ENCODE measurements around the gene VMP1. TPM values are rescaled to one million over a fixed set of nuclear protein-coding genes. Genes with fewer than 3 reads are reported as not detected.
"Not testable (repeated sequence)": the region's sequence is repeated elsewhere in the genome, so short reads cannot be mapped to it uniquely, and the experiment has no call there.

Gene VMP1
- total RNA-seq, 1 donor from 2014 or later, result 320 TPM

DNA sequence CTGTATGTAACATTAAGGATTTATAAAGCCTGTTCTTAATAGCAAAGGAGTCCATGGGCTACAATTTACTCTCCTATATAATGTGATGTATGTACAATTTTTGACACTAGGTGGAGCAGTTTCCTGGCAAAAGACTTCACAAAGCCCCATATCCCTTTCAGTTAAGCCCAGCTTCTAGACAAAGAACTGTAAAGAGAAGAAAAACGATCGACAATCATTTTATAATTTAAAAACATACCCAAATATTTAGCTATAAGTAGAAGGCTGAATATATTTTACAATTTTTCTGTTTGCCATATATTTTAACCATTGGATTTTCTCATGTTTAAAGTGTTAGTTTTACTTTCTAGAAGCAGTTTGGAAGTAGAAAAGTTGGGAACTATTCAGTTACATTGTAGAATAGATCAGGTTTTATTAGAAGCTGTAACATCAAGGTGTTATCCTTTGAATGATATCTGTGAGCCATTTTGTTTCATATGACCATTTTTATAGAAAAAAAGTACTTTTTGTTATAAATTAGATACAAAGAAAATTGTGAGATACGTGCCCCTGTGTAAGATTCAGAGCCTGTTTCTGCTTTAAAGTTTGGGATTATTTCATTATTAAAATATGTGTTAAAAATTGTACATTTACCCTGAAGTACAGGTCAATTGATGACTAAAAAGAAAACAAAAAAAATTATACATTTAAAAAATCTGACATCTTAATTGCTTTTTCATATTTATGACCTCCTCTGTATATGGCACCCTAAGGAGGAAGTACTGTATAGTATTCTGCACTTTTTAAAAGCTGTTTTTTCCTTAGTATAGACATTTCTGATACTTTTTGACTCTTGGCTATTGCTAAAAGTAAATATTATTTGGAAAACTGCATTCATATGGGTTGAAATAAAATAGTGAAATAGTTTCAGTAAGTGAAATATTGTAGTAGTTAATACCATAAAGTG, 46.3 kb downstream of the VMP1 start:
- intact Hi-C loops (cut with micrococcal nuclease), result loop anchor here (1.0 kb wide), 5 partner anchors 9 to 106 kb away; no protein-coding TSS in a partner anchor

DNA sequence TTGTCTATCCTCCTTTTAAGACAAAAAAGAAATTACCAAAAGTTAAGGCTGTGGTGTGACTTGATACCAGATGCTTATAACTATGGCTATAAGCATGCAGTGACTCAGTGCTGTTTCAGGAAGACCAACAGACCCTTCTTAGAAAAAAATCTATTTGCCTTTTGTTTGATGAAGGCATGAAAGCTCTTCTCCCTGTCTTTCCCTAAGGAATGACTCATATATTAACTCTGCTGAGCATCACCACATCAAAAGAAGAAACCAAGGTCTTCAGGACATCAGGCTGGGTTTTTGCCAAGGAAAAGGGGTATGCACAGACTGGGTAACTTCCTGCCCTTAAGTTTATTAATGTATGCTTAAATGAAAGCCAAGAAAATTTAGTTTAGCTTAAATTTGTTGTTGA, 47.1 kb downstream of the VMP1 start:
- intact Hi-C loops (cut with micrococcal nuclease), result loop anchor here (1.0 kb wide), 1 partner anchor 8 kb away; no protein-coding TSS in a partner anchor

DNA sequence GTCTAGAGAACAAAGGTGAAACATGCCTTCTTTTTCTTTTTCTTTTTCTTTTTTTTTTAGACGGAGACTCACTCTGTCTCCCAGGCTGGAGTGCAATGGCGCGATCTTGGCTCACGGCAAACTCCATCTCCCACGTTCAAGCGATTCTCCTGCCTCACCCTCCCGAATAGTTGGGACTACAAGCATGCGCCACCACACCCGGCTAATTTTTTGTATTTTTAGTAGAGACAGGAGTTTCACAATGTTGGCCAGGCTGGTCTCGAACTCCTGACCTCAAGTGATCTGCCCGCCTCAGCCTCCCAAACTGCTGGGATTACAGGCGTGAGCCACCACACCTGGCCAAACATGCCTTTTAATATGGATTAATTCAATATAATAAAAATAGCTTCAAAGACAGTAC, 47.6 kb downstream of the VMP1 start:
- intact Hi-C loops (cut with micrococcal nuclease), result not testable (repeated sequence)

DNA sequence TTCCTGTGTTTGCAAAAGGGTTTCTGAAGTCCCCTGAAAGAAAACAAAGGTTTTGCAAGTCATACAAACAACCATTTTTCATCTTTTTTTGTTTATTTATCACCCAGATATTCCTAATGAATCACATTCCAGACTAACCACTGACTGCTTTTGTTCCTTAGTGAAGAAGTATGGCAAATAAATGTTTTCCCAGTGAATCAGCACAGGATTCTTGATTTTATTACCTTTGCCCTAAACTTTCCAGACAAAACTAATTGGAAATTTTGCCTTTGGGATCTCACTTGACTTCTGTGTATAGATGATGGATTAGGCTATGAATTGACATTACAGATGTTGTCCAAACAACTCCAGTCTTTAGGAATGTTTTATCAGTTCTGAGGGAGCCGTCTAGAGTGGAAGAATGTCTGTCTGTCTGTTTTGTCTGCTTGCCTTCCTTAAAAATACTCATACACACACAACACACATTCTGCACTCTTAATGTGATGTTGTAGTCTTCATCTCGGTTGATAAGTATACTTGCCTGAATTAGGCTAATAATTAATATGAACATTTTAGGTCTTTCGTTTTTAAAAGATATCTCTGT, 48.9 kb downstream of the VMP1 start:
- intact Hi-C loops (cut with micrococcal nuclease), result no loop called here

DNA sequence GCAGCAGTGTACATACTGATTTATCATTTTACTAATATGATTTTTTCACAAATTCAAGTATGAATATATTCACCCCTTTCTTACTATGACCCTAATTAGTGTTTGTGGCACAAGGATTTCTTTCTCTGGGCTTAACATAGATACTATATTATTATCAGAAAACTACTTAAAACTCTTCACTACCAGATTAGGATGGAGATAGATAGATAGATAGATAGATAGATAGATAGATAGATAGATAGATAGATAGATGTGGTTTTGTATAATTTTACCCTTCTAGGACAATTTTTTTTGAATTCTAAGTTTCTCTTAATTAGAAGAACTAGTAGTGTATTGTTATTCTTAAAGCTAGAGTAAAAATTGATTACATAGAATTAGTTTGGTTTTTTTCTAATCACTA, 49.6 kb downstream of the VMP1 start:
- intact Hi-C loops (cut with micrococcal nuclease), result no loop called here

DNA sequence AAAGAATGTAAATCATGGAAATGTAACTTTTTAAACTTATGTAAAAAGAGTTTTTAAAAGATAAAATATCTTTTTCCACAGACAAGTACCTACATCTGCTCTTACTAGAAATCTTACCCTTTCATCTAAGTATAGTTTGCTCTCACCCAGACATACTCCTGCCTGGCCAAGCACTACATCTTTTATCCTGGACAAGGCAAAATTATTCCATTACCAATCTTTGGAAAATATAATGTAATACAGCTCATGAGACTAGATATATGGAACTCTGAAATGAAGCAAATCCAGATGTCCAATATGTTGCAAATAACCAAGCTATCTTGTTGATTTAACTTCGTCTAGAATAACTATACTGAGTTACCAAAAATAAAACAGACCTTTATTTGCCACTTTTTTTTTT, 50.0 kb downstream of the VMP1 start:
- intact Hi-C loops (cut with micrococcal nuclease), result no loop called here

DNA sequence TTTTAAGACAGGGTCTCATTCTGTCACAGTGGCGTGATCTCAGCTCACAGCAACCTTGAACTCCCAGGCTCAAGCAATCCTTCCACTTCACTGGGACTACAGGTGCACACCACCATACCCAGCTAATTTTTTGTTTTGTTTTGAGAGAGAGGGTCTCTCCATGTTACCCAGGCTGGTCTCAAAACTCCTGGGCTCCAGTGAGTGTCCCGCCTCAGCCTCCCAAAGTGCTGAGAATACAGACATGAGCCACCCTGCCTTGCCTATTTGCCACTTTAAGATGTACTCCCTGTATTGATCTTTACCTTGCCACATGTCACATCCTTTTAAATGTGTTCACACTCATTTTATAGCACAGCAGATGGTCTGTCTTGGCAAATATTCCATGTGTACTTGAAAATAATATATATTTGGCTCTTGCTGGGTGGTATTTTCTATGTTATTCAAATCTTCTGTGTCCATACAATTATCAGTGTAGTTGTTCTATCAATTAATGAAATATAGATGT, 50.5 kb downstream of the VMP1 start:
- intact Hi-C loops (cut with micrococcal nuclease), result no loop called here

DNA sequence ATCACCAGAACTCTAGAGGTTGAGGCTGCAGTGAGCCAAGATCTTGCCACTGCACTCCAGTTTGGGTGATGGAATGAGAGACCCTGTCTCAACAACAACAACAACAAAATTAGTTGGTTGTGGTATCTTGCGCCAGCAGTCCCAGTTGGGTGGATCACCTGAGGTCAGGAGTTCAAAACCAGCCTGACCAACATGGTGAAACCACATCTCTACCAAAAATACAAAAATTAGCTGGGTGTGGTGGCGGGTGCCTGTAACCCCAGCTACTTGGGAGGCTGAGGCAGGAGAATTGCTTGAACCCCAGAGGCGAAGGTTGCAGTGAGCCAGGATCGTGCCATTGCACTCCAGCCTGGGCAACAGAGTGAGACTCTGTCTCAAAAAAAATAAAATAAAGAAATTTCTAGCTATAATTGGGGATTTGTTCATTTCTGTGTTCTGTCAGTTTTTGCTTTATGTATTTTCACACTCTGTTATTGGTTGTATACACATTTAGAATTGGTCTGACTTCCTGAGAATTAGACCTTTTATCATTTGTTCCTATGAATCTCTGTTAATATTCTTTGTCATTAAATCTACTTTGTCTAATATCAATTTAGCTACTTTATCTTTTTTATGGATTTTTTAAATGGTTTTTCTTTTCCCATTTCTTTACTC, 51.7 kb downstream of the VMP1 start:
- intact Hi-C loops (cut with micrococcal nuclease), result not testable (repeated sequence)

DNA sequence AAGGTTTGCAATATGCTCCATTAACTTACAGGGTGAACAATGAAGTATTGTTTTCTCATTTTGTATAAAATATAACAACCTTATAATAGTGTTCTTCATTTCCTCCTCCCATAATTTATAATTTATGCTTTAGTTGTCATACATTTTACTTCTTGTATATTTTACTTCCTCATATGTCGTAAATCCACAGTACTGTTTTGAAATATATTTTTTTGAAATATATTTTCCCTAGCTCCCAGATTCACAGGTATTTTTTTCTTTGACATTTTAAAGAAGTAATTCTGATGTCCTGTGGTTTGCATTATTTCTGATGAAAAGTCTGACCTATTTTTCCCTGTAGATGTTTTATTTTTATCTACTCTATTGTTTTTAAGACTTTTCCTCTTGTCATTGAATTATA, 52.7 kb downstream of the VMP1 start:
- intact Hi-C loops (cut with micrococcal nuclease), result no loop called here

DNA sequence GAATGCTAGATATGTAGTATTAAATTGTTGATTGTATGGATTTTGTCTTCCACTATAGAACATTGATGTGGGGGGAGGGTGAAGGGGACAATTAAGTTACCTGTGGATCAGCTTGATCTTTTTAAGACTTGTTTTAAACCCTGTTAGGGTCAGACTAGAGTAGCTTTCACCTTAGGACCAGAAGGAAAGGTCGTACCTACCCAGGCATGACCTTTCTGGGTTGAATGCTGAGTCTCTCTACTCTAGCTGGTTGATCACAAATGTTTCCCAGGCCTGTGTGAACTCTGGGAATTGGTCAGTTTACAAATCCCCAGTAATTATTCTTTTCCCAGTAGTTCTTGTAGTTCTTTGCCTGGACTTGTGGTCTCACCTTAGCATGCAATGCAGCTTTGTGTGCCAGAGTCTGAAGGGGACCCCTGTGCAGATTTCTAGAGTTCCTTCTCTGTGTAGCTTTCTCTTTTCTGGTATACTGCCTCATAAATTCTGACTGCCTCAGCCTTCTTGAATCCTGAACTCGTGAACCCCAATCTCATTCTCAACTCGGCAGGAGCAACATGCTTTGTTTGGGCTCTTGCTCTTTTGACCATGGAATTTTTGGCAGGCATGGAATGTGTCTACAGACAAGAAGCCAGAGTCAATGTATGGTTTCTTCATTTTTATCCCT, 54.1 kb downstream of the VMP1 start:
- intact Hi-C loops (cut with micrococcal nuclease), result loop anchor here (1.0 kb wide), 2 partner anchors 7 to 25 kb away; no protein-coding TSS in a partner anchor

DNA sequence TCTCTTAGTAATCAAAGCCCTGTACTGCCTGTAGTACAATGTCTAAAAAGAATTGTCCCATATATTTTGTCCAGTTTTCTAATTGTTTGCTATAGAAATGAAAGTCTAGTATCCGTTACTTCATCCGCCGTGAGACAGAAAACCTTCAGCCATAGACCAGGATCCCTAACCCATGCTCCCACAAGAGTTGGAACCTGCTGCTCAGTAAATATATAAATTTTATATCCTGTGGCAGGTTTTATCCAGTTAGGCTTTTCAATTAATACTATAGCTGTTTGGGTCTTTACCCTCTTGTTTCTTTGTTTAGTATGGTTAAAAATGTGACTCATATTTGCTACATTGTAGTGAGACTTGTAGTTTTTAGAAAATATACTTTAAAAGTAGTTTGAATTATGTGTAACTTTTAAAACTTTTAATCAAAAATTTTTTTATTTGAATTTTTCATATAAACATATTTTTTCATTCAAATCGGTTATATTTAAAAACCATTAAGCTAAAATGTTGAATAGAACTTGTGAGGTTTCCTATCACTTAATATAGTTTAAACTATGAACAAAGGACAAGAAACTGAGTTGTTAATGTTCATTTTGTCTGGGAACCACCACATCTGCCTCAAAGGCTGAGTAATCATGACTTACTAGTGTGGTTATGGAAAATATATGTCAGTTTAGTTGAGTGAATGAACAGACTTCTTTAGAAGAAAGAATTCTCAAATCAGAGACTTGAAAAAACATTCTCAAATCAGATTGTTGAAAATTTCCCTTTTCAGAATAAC, 54.8 kb downstream of the VMP1 start:
- intact Hi-C loops (cut with micrococcal nuclease), result loop anchor here (1.0 kb wide), 2 partner anchors 8 to 24 kb away; no protein-coding TSS in a partner anchor

DNA sequence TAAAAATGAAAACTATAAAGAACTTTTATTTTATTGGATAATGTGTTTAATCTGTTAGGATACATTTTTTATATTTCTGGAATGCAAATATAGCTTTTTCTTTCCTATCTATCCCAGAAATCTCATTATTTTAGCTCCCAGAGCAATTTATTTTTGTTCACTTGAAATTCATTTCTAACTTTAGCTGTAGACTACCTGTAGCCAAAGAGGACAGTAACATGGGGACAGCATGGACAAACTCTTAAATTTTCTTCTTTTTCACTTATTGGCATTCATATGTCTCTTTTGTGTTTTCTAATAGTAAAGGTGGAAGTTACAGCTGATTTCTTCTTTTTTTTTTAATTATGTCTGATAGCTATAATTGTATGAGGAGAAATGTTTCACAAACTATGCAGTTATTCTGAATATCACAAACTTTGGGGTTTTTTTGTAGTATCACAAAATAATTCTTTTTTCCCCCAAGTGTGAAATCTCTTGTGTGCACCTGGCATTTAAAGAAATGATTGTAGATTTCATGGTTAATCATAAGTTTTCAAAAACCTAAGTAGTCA, 55.4 kb downstream of the VMP1 start:
- intact Hi-C loops (cut with micrococcal nuclease), result loop anchor here (1.0 kb wide), 2 partner anchors 9 to 23 kb away; no protein-coding TSS in a partner anchor

DNA sequence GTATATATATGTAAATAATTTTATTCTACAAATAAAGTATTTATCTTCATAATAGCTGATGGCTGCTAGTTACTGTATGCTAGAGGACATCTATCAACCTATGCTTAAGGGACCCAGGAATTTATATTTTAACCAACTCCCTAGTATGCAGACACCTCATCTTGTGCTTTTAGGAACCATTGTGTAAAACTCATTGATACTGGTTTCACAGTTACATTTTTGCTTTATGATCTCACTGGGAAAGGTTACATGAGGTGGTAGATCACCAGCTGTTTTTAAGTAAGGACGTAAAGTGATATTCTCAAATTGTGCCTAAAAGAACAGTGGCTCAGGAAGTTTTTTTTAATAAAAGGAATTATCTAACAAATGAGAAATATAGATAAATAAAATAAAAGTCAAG, 56.4 kb downstream of the VMP1 start:
- intact Hi-C loops (cut with micrococcal nuclease), result loop anchor here (2.0 kb wide), 1 partner anchor 15 kb away; no protein-coding TSS in a partner anchor

DNA sequence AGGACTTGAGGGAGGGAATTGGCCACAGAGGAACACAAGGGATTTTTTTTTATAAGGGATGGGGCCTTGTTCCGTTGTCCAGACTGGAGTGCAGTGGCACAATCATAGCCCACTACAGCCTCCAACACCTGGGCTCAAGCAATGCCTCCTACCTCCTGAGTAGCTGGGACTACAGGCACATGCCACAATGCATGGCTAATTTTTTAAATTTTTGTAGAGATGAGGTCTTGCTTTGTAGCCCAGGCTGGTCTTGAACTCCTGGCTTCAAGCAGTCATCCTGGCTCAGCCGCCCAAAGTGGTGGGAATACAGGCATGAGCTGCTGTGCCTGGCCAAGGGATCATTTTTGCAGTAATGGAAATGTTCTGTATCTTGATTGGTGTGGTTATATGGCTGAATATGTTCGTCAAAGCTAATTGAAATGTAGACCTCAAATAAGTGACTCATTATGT, 56.9 kb downstream of the VMP1 start:
- intact Hi-C loops (cut with micrococcal nuclease), result loop anchor here (2.0 kb wide), 1 partner anchor 14 kb away; no protein-coding TSS in a partner anchor

DNA sequence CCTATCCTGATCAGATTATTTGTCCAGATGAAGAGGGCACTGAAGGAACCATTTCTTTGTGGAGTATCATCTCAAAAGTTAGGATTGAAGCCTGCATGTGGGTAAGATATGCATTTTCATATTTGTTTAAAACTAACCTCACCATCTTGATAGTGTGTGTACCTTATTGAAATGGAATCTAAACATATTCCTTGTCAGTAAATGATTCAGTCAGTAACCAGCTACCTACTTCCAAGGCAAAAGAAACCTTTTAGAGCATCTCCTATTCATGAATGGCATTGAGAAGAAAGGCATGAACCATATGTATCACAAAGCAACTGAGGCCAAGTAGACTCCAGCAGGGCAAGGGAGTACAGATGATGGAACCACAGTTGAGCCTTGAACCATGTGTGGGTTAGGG, 57.6 kb downstream of the VMP1 start:
- intact Hi-C loops (cut with micrococcal nuclease), result loop anchor here (2.0 kb wide), 1 partner anchor 14 kb away; no protein-coding TSS in a partner anchor

DNA sequence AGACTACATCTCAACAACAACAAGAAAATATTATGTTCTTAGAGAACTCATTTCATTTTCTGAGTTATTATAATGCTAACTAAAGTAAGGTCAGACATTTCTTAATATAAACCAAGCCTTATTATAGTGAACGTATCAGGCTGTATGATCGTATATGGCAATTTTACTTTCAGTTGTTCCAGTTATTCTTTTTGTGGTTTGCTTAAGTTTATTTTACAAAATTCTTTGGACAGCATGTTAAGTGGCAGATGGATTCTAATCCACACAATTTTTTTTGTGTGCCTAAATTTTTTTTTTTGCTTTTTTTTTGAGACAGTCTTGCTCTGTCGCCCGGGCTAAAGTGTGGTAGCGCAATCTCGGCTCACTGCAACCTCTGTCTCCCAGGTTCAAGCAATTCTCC, 59.0 kb downstream of the VMP1 start:
- intact Hi-C loops (cut with micrococcal nuclease), result no loop called here

DNA sequence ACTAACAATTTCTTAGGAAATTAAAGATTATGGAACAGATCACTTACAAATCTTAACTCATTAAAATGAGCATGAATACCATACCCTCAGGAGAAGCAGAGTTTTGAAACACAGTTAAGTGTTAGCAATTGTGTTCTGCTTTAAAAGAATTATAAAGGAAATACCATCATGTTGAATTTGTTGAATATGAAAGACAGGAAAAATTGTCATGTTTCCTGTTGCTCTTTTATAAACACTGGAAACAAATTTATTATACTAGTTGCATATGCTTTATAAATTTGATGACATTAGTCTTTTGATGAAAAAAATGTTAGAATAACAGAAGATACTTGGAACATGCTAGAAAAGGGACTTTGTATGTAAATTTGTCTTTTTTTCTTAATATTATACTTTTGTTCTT, 59.7 kb downstream of the VMP1 start:
- intact Hi-C loops (cut with micrococcal nuclease), result no loop called here

DNA sequence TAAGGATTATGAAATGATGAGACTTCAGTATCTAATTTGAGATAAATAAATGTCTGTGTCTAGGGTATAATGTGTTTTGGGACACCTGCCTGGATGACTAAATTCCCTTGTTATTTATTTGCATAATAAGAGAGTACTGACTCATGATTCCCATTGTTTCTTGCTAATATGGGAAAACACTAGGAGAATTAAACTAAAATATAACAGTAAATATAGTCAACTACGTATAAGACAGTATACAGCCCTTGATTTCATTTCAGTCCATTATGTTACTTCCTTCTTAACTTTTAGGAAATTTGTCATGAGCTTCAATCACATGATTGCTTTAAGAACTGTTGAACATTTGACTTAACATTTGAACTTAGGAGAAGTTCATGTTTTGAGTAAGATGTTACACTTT, 62.4 kb downstream of the VMP1 start:
- intact Hi-C loops (cut with micrococcal nuclease), result no loop called here

DNA sequence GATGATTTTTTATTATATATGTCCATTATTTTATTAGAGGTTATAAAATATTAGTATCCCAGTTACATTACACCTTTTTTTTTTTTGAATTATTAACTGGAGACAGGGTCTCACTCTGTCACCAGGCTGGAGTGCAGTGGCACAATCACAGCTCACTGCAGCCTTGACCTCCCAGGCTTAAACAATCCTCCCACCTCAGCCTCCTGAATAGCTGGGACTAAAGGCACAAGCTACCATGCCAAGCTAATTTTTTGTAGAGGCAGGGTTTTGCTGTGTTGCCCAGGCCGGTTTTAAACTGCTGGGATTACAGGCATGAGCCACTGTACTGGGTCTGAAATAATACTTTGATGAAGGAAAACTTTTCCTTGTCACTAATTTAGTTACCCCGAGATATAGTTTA, 63.6 kb downstream of the VMP1 start:
- intact Hi-C loops (cut with micrococcal nuclease), result no loop called here
